Effector memory CD4-positive, alpha-beta T cell (primary cell): ENCODE data around the gene PRRX2.

Source experiments
- DNase-seq, 3 donors: peaks; one replicate each; pipeline ENCODE4 v3.0.0-alpha.2; 2020
- H3K27ac ChIP-seq: 2 replicates; pipeline ENCODE4 v1.7.0; 2013; ENCODE audit warnings: mild to moderate bottlenecking, low read length, moderate library complexity; ENCODE audit not compliant: insufficient read depth, poor library complexity, severe bottlenecking
- H3K27me3 ChIP-seq: replicated peaks from 2 replicates; pipeline ENCODE4 v1.7.0; 2013; ENCODE audit warnings: mild to moderate bottlenecking, low read length; ENCODE audit not compliant: insufficient read depth, control insufficient read depth, poor library complexity, severe bottlenecking
- H3K36me3 ChIP-seq: 2 replicates; pipeline ENCODE4 v1.7.0; 2013; ENCODE audit warnings: mild to moderate bottlenecking, low read length, moderate library complexity; ENCODE audit not compliant: control insufficient read depth, insufficient read depth
- H3K4me1 ChIP-seq: 2 replicates; pipeline ENCODE4 v1.7.0; 2013; ENCODE audit warnings: low read length, mild to moderate bottlenecking; ENCODE audit not compliant: control insufficient read depth, insufficient read depth, poor library complexity, severe bottlenecking
- H3K4me3 ChIP-seq: 2 replicates; pipeline ENCODE4 v1.7.0; 2013; ENCODE audit warnings: low read length, low read depth, mild to moderate bottlenecking; ENCODE audit not compliant: insufficient read depth, poor library complexity, severe bottlenecking
- H3K9me3 ChIP-seq: 2 replicates; pipeline ENCODE4 v1.7.0; 2013; ENCODE audit warnings: mild to moderate bottlenecking, low read length, moderate library complexity; ENCODE audit not compliant: control insufficient read depth

PRRX2 gene

DNA sequence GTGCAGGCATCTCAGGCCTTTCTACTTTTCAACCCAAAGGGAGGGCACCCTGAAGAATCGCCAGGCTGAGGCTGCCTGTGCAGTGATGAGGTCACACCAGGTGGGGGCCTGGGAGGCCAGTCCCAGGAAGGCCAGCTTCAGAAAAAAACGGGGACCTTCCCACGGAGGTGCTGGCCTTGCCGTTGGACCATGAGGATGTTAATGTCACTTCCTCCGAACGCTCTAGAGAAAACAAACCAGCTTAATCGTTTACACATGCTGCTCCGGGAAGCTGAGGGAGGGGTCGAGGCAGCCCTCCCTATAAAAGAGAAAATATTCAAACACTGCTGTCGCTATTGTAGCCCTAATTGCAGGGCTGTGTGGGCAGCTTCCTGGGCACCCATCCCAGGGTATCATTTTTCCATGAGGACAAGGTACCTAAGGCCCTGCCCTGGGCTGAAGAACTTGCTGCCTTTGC lies 60.4 kb downstream of the PRRX2 start:
- no peaks in the 10 kb centered on the region for H3K9me3 ChIP-seq
- no peak for DNase-seq
- no peaks in the 10 kb centered on the region for H3K36me3 ChIP-seq
- H3K4me3 ChIP-seq, result no peak overlapping the region
- no peaks in the 10 kb centered on the region for H3K4me1 ChIP-seq
- no peak overlapping the region for H3K27ac ChIP-seq
- no peaks in the 10 kb centered on the region for H3K27me3 ChIP-seq

DNA sequence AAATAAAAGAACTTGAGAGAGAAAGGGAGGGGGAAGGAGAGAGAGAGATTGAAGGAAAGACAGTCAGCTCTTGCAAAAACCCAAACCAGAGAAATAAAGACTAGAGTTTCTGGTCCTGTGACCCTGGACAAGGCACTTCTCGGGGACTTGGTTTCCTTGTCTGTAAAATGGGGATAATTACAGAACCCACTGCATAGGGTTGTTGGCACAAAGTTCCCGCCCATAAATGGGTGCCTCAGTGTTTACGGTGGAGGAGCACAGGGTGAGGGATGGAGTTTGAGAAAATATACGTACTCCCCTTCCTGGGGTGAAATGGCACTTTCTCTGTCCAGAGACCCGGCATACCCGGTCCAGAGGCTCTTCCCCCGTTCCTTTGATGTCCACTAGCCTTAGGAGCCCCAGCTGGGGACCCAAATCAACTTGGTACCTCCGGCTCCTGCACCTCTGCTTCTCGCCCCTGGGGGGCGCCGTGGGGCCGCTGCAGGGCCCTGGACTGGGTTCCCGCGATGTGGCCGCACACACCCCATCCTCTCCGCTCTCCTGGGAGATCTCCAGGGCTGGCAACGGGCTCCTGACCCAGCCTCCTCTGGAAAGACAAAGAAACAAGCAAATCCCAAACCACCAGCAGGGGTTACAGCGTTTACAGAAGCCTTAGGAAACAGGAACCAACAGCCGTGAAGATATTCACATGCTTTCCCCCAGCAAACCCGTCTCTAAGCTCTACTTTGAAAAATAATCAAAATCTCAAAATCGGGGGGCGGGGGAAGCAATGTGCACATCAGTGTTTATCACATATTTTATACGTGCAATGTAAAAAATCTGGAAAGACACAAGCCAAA lies 61.1 kb downstream of the PRRX2 start:
- no peaks in the 10 kb centered on the region for H3K9me3 ChIP-seq
- no peak overlapping the region for H3K4me3 ChIP-seq
- no peaks in the 10 kb centered on the region for H3K27me3 ChIP-seq
- no peaks in the 10 kb centered on the region for H3K36me3 ChIP-seq
- H3K4me1 ChIP-seq, result no peaks in the 10 kb centered on the region
- H3K27ac ChIP-seq, result no peak overlapping the region
- DNase-seq, result peak; percentile 7 to 15 (median 12)

DNA sequence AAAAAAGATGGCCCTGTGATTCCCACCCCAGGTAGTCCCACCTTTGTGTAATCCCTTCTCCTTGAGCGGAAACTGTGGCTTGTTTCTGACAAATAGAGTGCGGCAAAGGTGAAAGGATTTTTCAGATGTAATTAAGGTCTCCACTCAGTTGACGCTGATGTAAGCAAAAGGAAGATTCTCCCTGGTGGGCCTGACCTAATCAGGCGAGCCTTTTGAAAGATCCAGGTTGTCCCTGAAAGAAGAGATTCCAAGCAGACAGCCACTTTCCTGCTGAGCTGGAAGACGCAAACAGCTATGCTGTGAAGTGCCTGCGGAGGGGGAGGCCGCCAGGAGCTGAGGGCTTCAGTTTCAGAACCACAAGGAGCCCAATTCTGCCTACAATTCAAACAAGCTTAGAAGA lies 63.3 kb downstream of the PRRX2 start:
- Histone ChIP-seq H3K27me3 (no peaks in the 10 kb centered on the region), H3K27ac (no peak overlapping the region), H3K36me3 (no peaks in the 10 kb centered on the region), H3K4me1 (no peaks in the 10 kb centered on the region), H3K4me3 (no peak overlapping the region), H3K9me3 (no peaks in the 10 kb centered on the region)
- no peak for DNase-seq

DNA sequence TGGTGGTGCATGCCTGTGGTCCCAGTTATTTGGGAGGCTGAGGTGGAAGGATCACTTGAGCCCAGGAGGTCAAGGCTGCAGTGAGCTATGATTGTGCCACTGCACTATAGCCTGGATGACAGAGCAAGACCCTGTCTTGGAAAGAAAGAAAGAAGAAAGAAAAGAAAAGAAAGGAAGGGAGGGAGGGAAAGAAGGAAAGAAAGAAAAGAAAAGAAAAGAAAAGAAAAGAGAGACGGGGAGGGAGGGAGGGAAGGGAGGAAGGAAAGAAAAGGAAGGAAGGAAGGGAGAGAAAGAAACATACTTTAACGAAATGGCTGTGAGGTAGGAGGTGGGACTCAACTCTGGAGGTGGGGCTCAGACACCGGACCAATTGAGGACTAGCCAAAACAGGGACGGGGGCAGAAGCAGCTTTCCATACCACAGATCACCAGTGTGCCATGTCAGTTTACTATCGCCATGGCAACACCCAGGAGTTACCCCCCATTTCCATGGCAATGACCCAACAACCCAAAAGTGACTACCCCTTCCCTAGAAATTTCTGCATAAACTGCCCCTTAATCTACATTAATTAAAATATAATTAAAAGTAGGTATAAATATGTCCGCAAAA lies 66.1 kb downstream of the PRRX2 start:
- no peak overlapping the region for H3K27ac ChIP-seq
- no peaks in the 10 kb centered on the region for H3K27me3 ChIP-seq
- no peaks in the 10 kb centered on the region for H3K36me3 ChIP-seq
- H3K4me3 ChIP-seq, result no peak overlapping the region
- no peaks in the 10 kb centered on the region for H3K4me1 ChIP-seq
- no peak for DNase-seq
- no peaks in the 10 kb centered on the region for H3K9me3 ChIP-seq

DNA sequence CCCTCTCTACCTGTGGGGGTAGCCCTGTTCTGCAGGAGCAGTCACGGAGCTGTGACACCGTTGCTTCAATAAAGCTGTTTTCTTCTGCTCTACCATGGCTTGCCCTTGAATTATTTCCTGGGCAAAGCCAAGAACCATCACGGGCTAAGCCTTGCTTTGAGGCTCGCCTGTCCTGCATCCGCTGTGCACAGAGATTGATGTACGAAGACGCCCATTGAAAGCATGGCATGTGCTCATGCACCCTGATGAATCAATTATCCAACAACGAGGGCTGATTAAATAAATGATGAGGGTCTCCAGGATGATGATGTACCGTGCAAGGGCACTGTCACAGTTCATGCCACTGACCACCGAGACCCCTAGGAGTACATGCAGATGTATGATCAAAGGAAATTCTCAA lies 66.7 kb downstream of the PRRX2 start:
- H3K27me3 ChIP-seq, result no peaks in the 10 kb centered on the region
- H3K4me1 ChIP-seq, result no peaks in the 10 kb centered on the region
- H3K27ac ChIP-seq, result no peak overlapping the region
- no peak for DNase-seq
- no peak overlapping the region for H3K4me3 ChIP-seq
- no peaks in the 10 kb centered on the region for H3K36me3 ChIP-seq
- no peaks in the 10 kb centered on the region for H3K9me3 ChIP-seq

DNA sequence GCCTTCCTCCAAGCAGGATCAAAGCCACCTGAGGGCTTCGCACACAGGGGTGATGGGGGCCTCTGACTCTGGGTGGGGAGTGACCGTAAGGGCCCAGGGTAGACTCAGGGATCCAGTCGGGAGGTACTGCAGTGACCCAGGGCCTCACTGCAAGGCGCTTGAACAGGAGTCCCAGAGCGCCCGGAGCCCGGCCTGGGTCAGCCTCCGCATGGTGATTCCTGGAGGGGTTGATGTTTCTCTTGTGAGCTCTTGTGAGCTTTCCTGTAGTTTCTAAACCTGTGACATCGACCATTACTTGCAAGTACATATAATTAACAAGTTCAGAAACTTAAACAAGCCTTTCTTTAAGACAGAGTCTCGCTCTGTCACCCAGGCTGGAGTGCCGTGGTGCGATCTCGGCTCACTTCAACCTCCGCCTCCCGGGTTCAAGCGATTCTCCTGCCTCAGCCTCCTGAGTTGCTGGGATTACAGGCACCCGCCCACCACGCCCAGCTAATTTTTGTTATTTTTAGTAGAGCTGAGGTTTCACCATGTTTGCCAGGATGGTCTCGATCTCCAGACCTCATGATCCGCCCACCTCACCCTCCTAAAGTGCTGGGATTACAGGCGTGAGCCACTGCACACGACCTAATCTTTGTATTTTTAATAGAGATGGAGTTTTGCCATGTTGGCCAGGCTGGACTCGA lies 67.6 kb downstream of the PRRX2 start:
- Histone ChIP-seq H3K36me3 (no peaks in the 10 kb centered on the region), H3K9me3 (no peaks in the 10 kb centered on the region), H3K4me3 (no peak overlapping the region), H3K27ac (no peak overlapping the region), H3K27me3 (no peaks in the 10 kb centered on the region), H3K4me1 (peaks cover 7% of the 10 kb centered on the region)
- DNase-seq, result no peak

DNA sequence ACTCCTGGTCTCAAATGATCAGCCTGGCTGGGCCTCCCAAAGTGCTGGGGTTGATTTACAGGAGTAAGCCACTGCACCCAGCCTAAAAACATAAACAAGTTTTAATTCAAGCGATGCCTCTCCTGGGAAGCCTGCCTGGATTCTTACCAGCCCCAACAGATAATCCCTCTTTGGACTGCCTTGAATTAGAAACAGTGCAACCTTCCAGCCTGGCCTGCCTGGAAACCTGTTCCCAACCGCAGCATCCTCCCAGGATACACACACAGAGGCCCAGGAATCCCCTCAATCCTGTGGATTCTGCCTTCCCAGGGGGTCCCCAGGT lies 68.1 kb downstream of the PRRX2 start:
- no peaks in the 10 kb centered on the region for H3K36me3 ChIP-seq
- no peak for DNase-seq
- no peaks in the 10 kb centered on the region for H3K27me3 ChIP-seq
- no peak overlapping the region for H3K4me3 ChIP-seq
- H3K27ac ChIP-seq, result no peak overlapping the region
- H3K4me1 ChIP-seq, result peaks cover 11% of the 10 kb centered on the region
- H3K9me3 ChIP-seq, result no peaks in the 10 kb centered on the region

DNA sequence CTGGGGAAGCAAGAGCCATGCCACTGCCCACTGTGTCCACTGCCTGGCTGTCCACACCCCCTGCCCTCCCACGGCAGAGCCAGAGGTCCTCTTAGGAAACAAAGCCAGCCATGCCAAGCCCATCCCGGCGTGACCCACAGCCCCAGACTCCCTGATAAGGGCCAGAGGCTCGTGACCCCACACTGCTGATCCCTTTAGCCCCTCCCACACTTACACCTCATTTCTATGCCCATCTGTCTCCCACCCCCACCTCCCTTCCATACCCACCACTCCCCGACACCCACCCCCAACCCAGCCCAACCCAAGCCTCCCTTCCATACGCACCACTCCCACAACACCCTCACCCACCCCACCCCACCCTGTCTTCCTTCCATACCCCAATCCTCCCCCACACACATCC lies 70.1 kb downstream of the PRRX2 start:
- H3K4me3 ChIP-seq, result no peak overlapping the region
- H3K4me1 ChIP-seq, result peaks cover 11% of the 10 kb centered on the region
- no peaks in the 10 kb centered on the region for H3K36me3 ChIP-seq
- no peaks in the 10 kb centered on the region for H3K9me3 ChIP-seq
- no peak for DNase-seq
- no peak overlapping the region for H3K27ac ChIP-seq
- no peaks in the 10 kb centered on the region for H3K27me3 ChIP-seq

DNA sequence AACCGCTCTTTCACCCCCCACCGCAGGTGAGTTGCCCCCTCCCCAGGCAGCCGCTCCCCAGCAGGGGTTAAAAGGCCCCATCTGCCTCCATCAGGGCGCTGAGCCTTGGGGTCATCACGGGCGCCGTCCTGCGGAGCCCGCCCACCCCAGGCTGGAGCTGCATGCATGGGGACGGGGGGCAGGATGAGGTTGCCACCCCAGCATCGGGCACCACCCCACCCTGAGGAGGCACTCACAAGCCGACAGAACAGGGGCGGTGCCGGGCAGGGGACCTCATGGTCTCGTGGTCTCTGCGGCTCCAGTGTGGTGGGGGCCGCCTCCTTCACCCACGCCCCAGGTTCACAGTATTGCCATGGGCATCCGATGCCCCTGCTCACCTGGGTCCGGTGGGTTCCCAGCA lies 70.9 kb downstream of the PRRX2 start:
- Histone ChIP-seq H3K27ac (no peak overlapping the region), H3K27me3 (no peaks in the 10 kb centered on the region), H3K4me1 (peaks cover 11% of the 10 kb centered on the region), H3K9me3 (no peaks in the 10 kb centered on the region), H3K36me3 (no peaks in the 10 kb centered on the region), H3K4me3 (no peak overlapping the region)
- no peak for DNase-seq
